ENCODE results near the gene PLA2G12B.

The PLA2G12B gene

DNA sequence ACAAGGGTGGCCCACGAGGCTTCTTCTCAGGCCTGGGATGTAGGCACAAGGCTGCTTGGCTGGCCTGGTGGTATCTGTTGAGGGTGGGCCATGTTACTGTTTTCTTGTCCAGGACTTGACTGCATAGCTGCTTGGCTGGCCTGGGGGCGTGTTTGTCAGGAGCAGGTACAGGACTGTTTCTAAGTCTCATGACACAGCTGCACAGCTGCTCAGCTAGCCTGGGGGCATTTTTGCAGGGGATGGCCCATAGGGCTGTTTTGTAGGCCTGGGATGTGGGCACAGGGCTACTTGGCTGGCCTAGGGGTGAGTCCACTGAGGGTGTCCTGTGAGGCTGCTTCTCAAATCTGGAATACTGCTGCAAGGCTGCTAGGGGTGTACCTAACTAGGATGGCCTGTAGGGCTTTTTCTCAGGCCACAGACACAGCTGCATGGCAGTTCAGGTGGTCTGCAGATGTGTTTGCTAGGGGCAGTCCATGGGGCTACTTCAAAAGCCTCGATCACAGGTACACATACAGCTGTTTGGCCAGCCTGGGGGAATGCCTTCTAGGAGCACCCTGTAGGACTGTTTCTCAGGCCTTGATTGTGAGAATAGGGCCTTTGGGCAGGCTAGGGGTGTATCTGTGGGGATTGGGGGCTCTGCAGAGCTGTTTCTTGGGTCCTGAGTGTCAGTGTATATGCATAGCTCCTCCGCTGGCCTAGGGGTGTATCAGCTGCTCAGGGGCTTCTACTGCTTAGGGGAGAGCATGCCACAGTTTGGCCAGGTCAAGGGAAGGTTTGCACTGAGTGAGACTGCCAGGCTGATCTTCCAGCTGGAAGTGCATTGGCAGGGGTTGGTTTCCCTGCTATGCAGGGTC, 26.6 kb upstream of the PLA2G12B start (continued):
- TF ChIP-seq, protein P1, sequence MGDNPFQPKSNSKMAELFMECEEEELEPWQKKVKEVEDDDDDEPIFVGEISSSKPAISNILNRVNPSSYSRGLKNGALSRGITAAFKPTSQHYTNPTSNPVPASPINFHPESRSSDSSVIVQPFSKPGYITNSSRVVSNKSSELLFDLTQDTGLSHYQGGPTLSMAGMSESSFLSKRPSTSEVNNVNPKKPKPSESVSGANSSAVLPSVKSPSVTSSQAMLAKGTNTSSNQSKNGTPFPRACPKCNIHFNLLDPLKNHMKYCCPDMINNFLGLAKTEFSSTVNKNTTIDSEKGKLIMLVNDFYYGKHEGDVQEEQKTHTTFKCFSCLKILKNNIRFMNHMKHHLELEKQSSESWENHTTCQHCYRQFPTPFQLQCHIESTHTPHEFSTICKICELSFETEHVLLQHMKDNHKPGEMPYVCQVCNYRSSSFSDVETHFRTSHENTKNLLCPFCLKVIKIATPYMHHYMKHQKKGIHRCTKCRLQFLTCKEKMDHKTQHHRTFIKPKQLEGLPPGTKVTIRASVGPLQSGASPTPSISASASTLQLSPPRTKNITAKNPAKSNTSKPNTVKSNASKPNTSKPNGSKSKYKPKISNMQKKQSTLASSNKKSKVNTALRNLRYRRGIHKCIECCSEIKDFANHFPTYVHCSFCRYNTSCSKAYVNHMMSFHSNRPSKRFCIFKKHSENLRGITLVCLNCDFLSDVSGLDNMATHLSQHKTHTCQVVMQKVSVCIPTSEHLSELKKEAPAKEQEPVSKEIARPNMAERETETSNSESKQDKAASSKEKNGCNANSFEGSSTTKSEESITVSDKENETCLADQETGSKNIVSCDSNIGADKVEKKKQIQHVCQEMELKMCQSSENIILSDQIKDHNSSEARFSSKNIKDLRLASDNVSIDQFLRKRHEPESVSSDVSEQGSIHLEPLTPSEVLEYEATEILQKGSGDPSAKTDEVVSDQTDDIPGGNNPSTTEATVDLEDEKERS (tag by site-specific recombination; IDR thresholded peaks at IDR 0.05) = no peak
- TF ChIP-seq, protein P2, sequence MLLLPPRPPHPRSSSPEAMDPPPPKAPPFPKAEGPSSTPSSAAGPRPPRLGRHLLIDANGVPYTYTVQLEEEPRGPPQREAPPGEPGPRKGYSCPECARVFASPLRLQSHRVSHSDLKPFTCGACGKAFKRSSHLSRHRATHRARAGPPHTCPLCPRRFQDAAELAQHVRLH (tag by site-specific recombination; IDR thresholded peaks at IDR 0.05) = no peak

DNA sequence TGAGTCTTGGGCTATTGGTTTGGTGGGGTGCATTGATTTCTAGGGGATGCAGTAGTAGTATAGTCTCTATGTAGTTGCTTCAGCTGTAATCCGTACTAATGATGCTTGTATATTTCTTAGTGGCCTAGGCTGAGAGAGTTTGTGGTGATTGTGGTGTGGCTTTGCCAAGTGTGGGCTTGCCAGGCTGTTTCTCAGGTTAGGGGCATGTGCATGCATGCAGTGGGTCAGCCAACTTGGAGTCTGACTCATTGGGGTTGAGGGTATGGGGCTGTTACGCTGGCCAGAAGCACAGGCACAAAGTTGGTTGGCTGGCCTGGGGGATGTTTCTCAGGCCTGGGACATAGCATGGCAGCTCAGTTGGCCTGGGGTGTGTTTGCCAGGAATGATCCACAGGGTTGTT, 25.7 kb upstream of the PLA2G12B start:
- no peaks in the 10 kb centered on the region for H3K36me3 ChIP-seq (ENCODE audit: control insufficient read depth in 2 of 2, insufficient read depth in 1 of 2, low read length in 2 of 2)
- no peaks in the 10 kb centered on the region for H3K4me1 ChIP-seq (ENCODE audit: control insufficient read depth, insufficient read depth, low read length)
- CTCF ChIA-PET = no interaction called here
- no peak overlapping the region for H3K27ac ChIP-seq (ENCODE audit: extremely low read depth, low read depth, low read length)
- TF ChIP-seq SP3 (tag by site-specific recombination; IDR thresholded peaks at IDR 0.05) (no peak), RBAK (tag by site-specific recombination; IDR thresholded peaks at IDR 0.05) (no peak), ZNF366 (tag by site-specific recombination; conservative IDR thresholded peaks at IDR 0.05) (no peak)
- TF ChIP-seq, protein P3, sequence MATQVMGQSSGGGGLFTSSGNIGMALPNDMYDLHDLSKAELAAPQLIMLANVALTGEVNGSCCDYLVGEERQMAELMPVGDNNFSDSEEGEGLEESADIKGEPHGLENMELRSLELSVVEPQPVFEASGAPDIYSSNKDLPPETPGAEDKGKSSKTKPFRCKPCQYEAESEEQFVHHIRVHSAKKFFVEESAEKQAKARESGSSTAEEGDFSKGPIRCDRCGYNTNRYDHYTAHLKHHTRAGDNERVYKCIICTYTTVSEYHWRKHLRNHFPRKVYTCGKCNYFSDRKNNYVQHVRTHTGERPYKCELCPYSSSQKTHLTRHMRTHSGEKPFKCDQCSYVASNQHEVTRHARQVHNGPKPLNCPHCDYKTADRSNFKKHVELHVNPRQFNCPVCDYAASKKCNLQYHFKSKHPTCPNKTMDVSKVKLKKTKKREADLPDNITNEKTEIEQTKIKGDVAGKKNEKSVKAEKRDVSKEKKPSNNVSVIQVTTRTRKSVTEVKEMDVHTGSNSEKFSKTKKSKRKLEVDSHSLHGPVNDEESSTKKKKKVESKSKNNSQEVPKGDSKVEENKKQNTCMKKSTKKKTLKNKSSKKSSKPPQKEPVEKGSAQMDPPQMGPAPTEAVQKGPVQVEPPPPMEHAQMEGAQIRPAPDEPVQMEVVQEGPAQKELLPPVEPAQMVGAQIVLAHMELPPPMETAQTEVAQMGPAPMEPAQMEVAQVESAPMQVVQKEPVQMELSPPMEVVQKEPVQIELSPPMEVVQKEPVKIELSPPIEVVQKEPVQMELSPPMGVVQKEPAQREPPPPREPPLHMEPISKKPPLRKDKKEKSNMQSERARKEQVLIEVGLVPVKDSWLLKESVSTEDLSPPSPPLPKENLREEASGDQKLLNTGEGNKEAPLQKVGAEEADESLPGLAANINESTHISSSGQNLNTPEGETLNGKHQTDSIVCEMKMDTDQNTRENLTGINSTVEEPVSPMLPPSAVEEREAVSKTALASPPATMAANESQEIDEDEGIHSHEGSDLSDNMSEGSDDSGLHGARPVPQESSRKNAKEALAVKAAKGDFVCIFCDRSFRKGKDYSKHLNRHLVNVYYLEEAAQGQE (tag by site-specific recombination; IDR thresholded peaks at IDR 0.05) = no peak
- TF ChIP-seq, protein P4, sequence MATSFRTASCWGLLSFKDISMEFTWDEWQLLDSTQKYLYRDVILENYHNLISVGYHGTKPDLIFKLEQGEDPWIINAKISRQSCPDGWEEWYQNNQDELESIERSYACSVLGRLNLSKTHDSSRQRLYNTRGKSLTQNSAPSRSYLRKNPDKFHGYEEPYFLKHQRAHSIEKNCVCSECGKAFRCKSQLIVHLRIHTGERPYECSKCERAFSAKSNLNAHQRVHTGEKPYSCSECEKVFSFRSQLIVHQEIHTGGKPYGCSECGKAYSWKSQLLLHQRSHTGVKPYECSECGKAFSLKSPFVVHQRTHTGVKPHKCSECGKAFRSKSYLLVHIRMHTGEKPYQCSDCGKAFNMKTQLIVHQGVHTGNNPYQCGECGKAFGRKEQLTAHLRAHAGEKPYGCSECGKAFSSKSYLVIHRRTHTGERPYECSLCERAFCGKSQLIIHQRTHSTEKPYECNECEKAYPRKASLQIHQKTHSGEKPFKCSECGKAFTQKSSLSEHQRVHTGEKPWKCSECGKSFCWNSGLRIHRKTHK (tag by site-specific recombination; IDR thresholded peaks at IDR 0.05) = no peak
- TF ChIP-seq, protein P5, sequence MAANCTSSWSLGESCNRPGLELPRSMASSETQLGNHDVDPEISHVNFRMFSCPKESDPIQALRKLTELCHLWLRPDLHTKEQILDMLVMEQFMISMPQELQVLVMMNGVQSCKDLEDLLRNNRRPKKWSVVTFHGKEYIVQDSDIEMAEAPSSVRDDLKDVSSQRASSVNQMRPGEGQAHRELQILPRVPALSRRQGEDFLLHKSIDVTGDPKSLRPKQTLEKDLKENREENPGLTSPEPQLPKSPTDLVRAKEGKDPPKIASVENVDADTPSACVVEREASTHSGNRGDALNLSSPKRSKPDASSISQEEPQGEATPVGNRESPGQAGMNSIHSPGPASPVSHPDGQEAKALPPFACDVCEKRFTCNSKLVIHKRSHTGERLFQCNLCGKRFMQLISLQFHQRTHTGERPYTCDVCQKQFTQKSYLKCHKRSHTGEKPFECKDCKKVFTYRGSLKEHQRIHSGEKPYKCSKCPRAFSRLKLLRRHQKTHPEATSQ (tag by site-specific recombination; IDR thresholded peaks at IDR 0.05) = no peak
- POLR2A ChIA-PET = no interaction called here
- no peak overlapping the region for H3K4me3 ChIP-seq (ENCODE audit: low read depth, low read length)
- no peaks in the 10 kb centered on the region for H3K9me3 ChIP-seq (ENCODE audit: control insufficient read depth, insufficient read depth, low read depth, low read length)

DNA sequence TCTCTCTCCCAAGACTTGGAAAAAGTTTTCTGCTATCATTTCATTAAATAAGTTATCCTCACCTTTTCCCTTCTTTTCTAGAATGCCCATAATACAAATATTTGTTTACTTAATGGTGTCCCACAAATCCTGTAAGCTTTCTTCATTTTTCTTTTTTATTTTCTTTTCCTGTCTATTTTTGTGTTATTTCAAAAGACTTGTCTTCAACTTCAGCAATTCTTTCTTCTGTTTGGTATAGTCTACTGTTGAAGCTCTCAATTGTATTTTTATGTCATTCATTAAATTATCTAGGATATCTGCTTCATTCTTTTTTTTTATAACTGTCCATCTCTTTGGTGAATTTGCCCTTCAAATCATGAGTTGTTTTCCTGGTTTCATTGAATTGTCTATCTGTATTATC, 25.1 kb upstream of the PLA2G12B start:
- ChIA-PET POLR2A (interaction anchor here (0.7 kb wide), 1 partner anchor 22 kb away, joined by 7 read pairs; no protein-coding TSS in a partner anchor), CTCF (no interaction called here)
- H3K4me1 ChIP-seq (ENCODE audit: control insufficient read depth, insufficient read depth, low read length) = no peaks in the 10 kb centered on the region
- H3K27ac ChIP-seq (ENCODE audit: extremely low read depth, low read depth, low read length) = no peak overlapping the region
- H3K36me3 ChIP-seq (ENCODE audit: control insufficient read depth in 2 of 2, insufficient read depth in 1 of 2, low read length in 2 of 2) = no peaks in the 10 kb centered on the region
- H3K9me3 ChIP-seq (ENCODE audit: control insufficient read depth, insufficient read depth, low read depth, low read length) = no peaks in the 10 kb centered on the region
- no peak overlapping the region for H3K4me3 ChIP-seq (ENCODE audit: low read depth, low read length)
- TF ChIP-seq ZNF274 (IDR thresholded peaks at IDR 0.05; ENCODE audit: low read length) (no peak), ZNF274 (tag by site-specific recombination; IDR thresholded peaks at IDR 0.05; ENCODE audit: borderline replicate concordance) (no peak), ZXDB (tag by site-specific recombination; IDR thresholded peaks at IDR 0.05) (no peak), ZNF37A (tag by site-specific recombination; IDR thresholded peaks at IDR 0.05) (no peak), PRDM1 (tag by site-specific recombination; IDR thresholded peaks at IDR 0.05) (no peak), ZNF621 (tag by site-specific recombination; IDR thresholded peaks at IDR 0.05) (no peak), ZNF292 (tag by site-specific recombination; IDR thresholded peaks at IDR 0.05; ENCODE audit: borderline replicate concordance, low read depth) (no peak), ZNF571 (tag by site-specific recombination; IDR thresholded peaks at IDR 0.05) (no peak), ZNF169 (tag by site-specific recombination; IDR thresholded peaks at IDR 0.05) (no peak)
- TF ChIP-seq, protein P6, sequence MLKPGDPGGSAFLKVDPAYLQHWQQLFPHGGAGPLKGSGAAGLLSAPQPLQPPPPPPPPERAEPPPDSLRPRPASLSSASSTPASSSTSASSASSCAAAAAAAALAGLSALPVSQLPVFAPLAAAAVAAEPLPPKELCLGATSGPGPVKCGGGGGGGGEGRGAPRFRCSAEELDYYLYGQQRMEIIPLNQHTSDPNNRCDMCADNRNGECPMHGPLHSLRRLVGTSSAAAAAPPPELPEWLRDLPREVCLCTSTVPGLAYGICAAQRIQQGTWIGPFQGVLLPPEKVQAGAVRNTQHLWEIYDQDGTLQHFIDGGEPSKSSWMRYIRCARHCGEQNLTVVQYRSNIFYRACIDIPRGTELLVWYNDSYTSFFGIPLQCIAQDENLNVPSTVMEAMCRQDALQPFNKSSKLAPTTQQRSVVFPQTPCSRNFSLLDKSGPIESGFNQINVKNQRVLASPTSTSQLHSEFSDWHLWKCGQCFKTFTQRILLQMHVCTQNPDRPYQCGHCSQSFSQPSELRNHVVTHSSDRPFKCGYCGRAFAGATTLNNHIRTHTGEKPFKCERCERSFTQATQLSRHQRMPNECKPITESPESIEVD (tag by site-specific recombination; IDR thresholded peaks at IDR 0.05) = no peak
